Liver (tissue), 3 donors: ENCODE results near the gene SCN10A.

ENCODE experiments used
- NR2F2 ChIP-seq: IDR thresholded peaks from 2 replicates; pipeline ENCODE4 v1.6.1; 2016; ENCODE audit warnings: antibody characterized with exemption
- RAD21 ChIP-seq, 2 donors: IDR thresholded peaks; 2 replicates each; pipeline ENCODE4 v1.6.1; 2016; ENCODE audit warnings: antibody characterized with exemption in 2 of 2, mild to moderate bottlenecking in 2 of 2
- REST ChIP-seq: IDR thresholded peaks from 2 replicates; pipeline ENCODE4 v1.6.1; 2016; ENCODE audit warnings: antibody characterized with exemption, mild to moderate bottlenecking
- SP1 ChIP-seq: IDR thresholded peaks from 2 replicates; pipeline ENCODE4 v1.6.1; 2018; ENCODE audit warnings: antibody characterized with exemption, mild to moderate bottlenecking
- ZBTB33 ChIP-seq: IDR thresholded peaks from 2 replicates; pipeline ENCODE4 v1.6.1; 2016; ENCODE audit warnings: antibody characterized with exemption
- TF ChIP-seq, protein P1 (sequence below): IDR thresholded peaks from 2 replicates; pipeline ENCODE4 v1.6.1; 2016; ENCODE audit warnings: antibody characterized with exemption
- TF ChIP-seq, protein P2 (sequence below): fragments of 150-350 bp; IDR thresholded peaks from 2 replicates; pipeline ENCODE4 v1.5.1; 2017; ENCODE audit warnings: improper control_type of control experiment, low read depth, low read length; ENCODE audit not compliant: missing input control
- donor health status: healthy.
- donor health status: healthy.

GRCh38 chr3:38726751-38727150 lies 89.3 kb downstream of the SCN10A start:
- TF ChIP-seq, protein P1, sequence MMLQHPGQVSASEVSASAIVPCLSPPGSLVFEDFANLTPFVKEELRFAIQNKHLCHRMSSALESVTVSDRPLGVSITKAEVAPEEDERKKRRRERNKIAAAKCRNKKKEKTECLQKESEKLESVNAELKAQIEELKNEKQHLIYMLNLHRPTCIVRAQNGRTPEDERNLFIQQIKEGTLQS: no peak
- TF ChIP-seq, protein P2, sequence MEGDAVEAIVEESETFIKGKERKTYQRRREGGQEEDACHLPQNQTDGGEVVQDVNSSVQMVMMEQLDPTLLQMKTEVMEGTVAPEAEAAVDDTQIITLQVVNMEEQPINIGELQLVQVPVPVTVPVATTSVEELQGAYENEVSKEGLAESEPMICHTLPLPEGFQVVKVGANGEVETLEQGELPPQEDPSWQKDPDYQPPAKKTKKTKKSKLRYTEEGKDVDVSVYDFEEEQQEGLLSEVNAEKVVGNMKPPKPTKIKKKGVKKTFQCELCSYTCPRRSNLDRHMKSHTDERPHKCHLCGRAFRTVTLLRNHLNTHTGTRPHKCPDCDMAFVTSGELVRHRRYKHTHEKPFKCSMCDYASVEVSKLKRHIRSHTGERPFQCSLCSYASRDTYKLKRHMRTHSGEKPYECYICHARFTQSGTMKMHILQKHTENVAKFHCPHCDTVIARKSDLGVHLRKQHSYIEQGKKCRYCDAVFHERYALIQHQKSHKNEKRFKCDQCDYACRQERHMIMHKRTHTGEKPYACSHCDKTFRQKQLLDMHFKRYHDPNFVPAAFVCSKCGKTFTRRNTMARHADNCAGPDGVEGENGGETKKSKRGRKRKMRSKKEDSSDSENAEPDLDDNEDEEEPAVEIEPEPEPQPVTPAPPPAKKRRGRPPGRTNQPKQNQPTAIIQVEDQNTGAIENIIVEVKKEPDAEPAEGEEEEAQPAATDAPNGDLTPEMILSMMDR: no peak
- TF ChIP-seq SP1 (no peak), REST (no peak), NR2F2 (no peak), ZBTB33 (no peak), RAD21 (IDR thresholded peaks at IDR 0.05) (no peak)
